Measurements from ENCODE around the gene CYBC1. TPM values are rescaled to one million over a fixed set of nuclear protein-coding genes. Genes with fewer than 3 reads are reported as not detected.
"Not testable (repeated sequence)": the region's sequence is repeated elsewhere in the genome, so short reads cannot be mapped to it uniquely, and the experiment has no call there.

CYBC1 gene
- polyA plus RNA-seq, 1 donor (not counting 4 experiments of a cell fraction or from before 2014, with no cell fraction given): 30.2 TPM

DNA sequence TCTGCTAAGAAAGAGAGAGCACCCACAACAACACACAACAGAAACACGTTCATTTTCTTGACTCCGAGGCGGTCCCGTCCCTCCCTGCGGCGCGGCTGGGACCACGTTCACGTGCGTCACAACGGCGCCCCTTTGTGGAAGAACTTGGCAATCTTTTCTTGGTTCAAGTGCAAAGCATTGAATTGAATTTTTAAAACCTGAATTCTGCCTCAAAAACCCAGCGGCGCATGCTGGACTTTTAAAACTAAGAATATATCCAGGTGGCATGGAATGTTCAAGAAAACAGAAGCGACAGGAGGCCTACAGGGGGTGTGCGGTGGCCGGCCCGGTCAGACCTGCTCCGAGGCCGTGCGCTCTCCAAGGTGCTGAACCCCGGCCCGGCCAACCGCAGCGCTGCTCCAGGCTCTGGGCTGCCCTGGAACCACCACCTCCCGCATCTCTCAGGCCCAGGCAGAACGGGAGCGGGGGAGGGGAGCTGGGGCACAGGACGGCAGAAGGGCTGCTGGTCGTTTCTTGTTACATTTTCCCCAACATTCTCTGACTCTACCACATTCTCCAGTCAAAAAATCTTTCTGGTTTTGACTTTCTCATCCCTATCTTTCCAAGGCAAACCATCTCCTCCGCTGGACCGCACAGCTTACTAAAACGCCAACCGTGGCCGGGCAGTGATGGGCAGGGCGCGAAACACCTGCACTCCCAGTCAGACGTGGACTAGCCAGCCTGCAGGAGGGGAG, 35.8 kb downstream of the CYBC1 start:
- Histone ChIP-seq H3K4me3 (ENCODE audit: control insufficient read depth in 2 of 3, extremely low read depth in 1 of 3, insufficient read depth in 2 of 3, low read depth in 1 of 3, low read length in 3 of 3) (no peak overlapping the region), H3K9me3 (ENCODE audit: control insufficient read depth, low read depth, low read length) (no peaks in the 10 kb centered on the region), H2AFZ (ENCODE audit: control insufficient read depth, low read length) (no peak overlapping the region), H3K9me1 (ENCODE audit: control insufficient read depth, extremely low read depth, insufficient read depth, low read length) (no peaks in the 10 kb centered on the region), H3K4me2 (ENCODE audit: control insufficient read depth, extremely low read depth, insufficient read depth, low read depth, low read length) (no peak overlapping the region), H4K20me1 (ENCODE audit: control insufficient read depth, extremely low read depth, insufficient read depth, low read length) (peaks cover 13% of the 10 kb centered on the region), H3K27ac (ENCODE audit: control insufficient read depth, insufficient read depth, low read length) (no peak overlapping the region), H3K36me3 (ENCODE audit: control insufficient read depth in 2 of 2, extremely low read depth in 1 of 2, insufficient read depth in 2 of 2, low read length in 2 of 2) (peaks cover 0 to 3% of the 10 kb centered on the region in 2 experiments), H3K79me2 (ENCODE audit: control insufficient read depth, insufficient read depth, low read length) (peaks cover 4% of the 10 kb centered on the region), H3K4me1 (ENCODE audit: control insufficient read depth, extremely low read depth, insufficient read depth, low read length) (peaks cover 14% of the 10 kb centered on the region), H3K9ac (ENCODE audit: control insufficient read depth, extremely low read depth, insufficient read depth, low read length) (no peak overlapping the region), H3K27me3 (ENCODE audit: control insufficient read depth, extremely low read depth, insufficient read depth, low read length) (no peaks in the 10 kb centered on the region)
- TF ChIP-seq, protein P1, sequence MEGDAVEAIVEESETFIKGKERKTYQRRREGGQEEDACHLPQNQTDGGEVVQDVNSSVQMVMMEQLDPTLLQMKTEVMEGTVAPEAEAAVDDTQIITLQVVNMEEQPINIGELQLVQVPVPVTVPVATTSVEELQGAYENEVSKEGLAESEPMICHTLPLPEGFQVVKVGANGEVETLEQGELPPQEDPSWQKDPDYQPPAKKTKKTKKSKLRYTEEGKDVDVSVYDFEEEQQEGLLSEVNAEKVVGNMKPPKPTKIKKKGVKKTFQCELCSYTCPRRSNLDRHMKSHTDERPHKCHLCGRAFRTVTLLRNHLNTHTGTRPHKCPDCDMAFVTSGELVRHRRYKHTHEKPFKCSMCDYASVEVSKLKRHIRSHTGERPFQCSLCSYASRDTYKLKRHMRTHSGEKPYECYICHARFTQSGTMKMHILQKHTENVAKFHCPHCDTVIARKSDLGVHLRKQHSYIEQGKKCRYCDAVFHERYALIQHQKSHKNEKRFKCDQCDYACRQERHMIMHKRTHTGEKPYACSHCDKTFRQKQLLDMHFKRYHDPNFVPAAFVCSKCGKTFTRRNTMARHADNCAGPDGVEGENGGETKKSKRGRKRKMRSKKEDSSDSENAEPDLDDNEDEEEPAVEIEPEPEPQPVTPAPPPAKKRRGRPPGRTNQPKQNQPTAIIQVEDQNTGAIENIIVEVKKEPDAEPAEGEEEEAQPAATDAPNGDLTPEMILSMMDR (optimal IDR thresholded peaks at IDR 0.05 in 1 of 3, IDR thresholded peaks at IDR 0.05 in 1 of 3, conservative IDR thresholded peaks at IDR 0.05 in 1 of 3; ENCODE audit: extremely low read depth in 1 of 3, insufficient read depth in 2 of 3, low read length in 3 of 3): peak; percentile 59 to 77 (median 70)
- no peak for TF ChIP-seq EZH2 (IDR thresholded peaks at IDR 0.05; ENCODE audit: low read length)
- DNase-seq (ENCODE audit: low read depth, low spot score) (no peak), FAIRE-seq (no peak)
- dilution Hi-C loops (cut with MboI; ENCODE audit: extremely low pct_ligation_motif_present, low sequenced_read_pairs): no loop called here

DNA sequence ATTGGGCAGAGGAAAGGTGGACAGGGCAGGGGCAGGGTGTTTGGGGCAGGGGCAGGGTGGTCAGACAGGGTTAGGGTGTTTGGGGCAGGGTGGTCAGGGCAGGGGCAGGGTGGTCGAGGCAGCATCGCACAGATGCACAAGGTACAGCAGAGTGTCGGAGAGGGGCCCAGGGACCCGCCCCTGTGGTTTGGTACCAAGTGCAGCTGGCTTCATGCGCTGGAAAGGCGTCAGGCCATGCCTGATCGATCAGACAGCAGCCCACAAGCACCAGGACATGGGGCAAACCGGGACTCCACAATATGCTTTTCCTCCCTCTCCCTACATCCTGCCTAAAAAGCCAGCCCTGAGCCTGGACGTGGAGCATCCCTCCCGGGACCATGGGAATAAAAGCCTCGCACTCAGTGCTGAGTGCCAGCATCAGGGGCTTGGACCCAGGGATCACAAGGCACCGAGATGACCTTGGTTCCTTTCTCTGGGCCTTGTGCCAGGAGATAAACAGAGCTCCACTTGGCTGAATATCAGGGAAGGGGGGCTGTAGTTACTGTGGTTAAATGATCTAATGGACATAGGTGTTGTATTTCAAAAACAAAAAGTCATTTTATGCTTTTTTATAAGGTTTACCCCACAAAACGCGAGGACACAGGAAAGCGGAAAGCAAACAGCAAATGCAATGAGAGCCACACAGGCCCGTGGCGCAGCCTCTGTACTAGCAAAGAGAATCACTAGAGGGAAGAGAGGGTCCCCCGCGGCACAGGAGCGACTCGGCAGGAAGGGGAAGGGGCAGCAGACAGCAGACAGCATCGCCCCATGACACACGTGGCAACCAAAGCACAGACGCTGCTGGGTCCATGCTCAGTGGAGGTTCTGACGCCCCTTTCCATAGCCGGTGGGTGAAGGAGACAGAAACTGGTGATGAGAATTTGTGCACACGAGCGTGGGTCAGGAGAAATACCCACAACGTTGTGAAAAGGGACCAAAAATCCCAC, 37.7 kb downstream of the CYBC1 start:
- Histone ChIP-seq H3K79me2 (ENCODE audit: control insufficient read depth, insufficient read depth, low read length) (peaks cover 2% of the 10 kb centered on the region), H4K20me1 (ENCODE audit: control insufficient read depth, extremely low read depth, insufficient read depth, low read length) (peaks cover 13% of the 10 kb centered on the region), H2AFZ (ENCODE audit: control insufficient read depth, low read length) (no peak overlapping the region), H3K9ac (ENCODE audit: control insufficient read depth, extremely low read depth, insufficient read depth, low read length) (no peak overlapping the region), H3K9me3 (ENCODE audit: control insufficient read depth, low read depth, low read length) (no peaks in the 10 kb centered on the region), H3K36me3 (ENCODE audit: control insufficient read depth in 2 of 2, extremely low read depth in 1 of 2, insufficient read depth in 2 of 2, low read length in 2 of 2) (peaks cover 0 to 3% of the 10 kb centered on the region in 2 experiments), H3K27ac (ENCODE audit: control insufficient read depth, insufficient read depth, low read length) (no peak overlapping the region), H3K4me3 (ENCODE audit: control insufficient read depth in 2 of 3, extremely low read depth in 1 of 3, insufficient read depth in 2 of 3, low read depth in 1 of 3, low read length in 3 of 3) (no peak overlapping the region), H3K27me3 (ENCODE audit: control insufficient read depth, extremely low read depth, insufficient read depth, low read length) (no peaks in the 10 kb centered on the region), H3K4me1 (ENCODE audit: control insufficient read depth, extremely low read depth, insufficient read depth, low read length) (peaks cover 7% of the 10 kb centered on the region), H3K4me2 (ENCODE audit: control insufficient read depth, extremely low read depth, insufficient read depth, low read depth, low read length) (no peak overlapping the region), H3K9me1 (ENCODE audit: control insufficient read depth, extremely low read depth, insufficient read depth, low read length) (no peaks in the 10 kb centered on the region)
- TF ChIP-seq, protein P1 (optimal IDR thresholded peaks at IDR 0.05 in 1 of 3, IDR thresholded peaks at IDR 0.05 in 1 of 3, conservative IDR thresholded peaks at IDR 0.05 in 1 of 3; ENCODE audit: extremely low read depth in 1 of 3, insufficient read depth in 2 of 3, low read length in 3 of 3): no peak
- no peak for TF ChIP-seq EZH2 (IDR thresholded peaks at IDR 0.05; ENCODE audit: low read length)
- dilution Hi-C loops (cut with MboI; ENCODE audit: extremely low pct_ligation_motif_present, low sequenced_read_pairs): no loop called here
- no peak for DNase-seq (ENCODE audit: low read depth, low spot score)
- FAIRE-seq: no peak

DNA sequence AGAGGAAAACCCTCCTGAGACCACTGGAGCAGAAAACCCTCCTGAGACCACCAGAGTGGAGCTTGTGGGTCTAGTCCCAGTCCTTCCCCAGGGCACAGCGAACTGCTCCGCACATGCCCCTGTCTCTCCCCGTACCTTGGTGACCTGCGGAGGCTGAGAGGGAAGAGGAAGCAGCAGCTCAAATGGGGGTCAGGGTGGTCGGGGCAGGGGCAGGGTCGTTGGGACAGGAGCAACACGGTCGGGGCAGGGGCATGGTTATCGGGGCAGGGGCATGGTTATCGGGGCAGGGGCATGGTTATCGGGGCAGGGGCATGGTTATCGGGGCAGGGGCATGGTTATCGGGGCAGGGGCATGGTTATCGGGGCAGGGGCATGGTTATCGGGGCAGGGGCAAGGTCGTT, 38.5 kb downstream of the CYBC1 start:
- H3K4me3 ChIP-seq (ENCODE audit: control insufficient read depth in 2 of 3, extremely low read depth in 1 of 3, insufficient read depth in 2 of 3, low read depth in 1 of 3, low read length in 3 of 3); H3K4me1 ChIP-seq (ENCODE audit: control insufficient read depth, extremely low read depth, insufficient read depth, low read length); H3K9ac ChIP-seq (ENCODE audit: control insufficient read depth, extremely low read depth, insufficient read depth, low read length); DNase-seq (ENCODE audit: low read depth, low spot score); H3K27me3 ChIP-seq (ENCODE audit: control insufficient read depth, extremely low read depth, insufficient read depth, low read length); H3K27ac ChIP-seq (ENCODE audit: control insufficient read depth, insufficient read depth, low read length); H3K4me2 ChIP-seq (ENCODE audit: control insufficient read depth, extremely low read depth, insufficient read depth, low read depth, low read length); H2AFZ ChIP-seq (ENCODE audit: control insufficient read depth, low read length); FAIRE-seq; H3K36me3 ChIP-seq (ENCODE audit: control insufficient read depth in 2 of 2, extremely low read depth in 1 of 2, insufficient read depth in 2 of 2, low read length in 2 of 2); dilution Hi-C loops (cut with MboI; ENCODE audit: extremely low pct_ligation_motif_present, low sequenced_read_pairs); H3K79me2 ChIP-seq (ENCODE audit: control insufficient read depth, insufficient read depth, low read length); H3K9me1 ChIP-seq (ENCODE audit: control insufficient read depth, extremely low read depth, insufficient read depth, low read length); H3K9me3 ChIP-seq (ENCODE audit: control insufficient read depth, low read depth, low read length): not testable (repeated sequence)
- H4K20me1 ChIP-seq (ENCODE audit: control insufficient read depth, extremely low read depth, insufficient read depth, low read length): peaks cover 13% of the 10 kb centered on the region

All from keratinocyte (primary cell).